Neutrophil (primary cell): ENCODE results near the gene PHC3.
"Not testable (repeated sequence)": the region's sequence is repeated elsewhere in the genome, so short reads cannot be mapped to it uniquely, and the experiment has no call there.

Experiments
- H3K27ac ChIP-seq: fragments of 200-600 bp; sonication (generic); 2 replicates; pipeline ENCODE4 v1.5.1; 2016; ENCODE audit warnings: mild to moderate bottlenecking, moderate library complexity
- H3K27me3 ChIP-seq: fragments of 200-600 bp; sonication (generic); 2 replicates; pipeline ENCODE4 v1.6.0; 2016; ENCODE audit warnings: mild to moderate bottlenecking
- H3K36me3 ChIP-seq: fragments of 200-600 bp; sonication (generic); 2 replicates; pipeline ENCODE4 v1.5.1; 2017
- H3K4me1 ChIP-seq, 2 experiments: fragments of 200-600 bp in 1 of 2; sonication (generic) in 1 of 2; 1 replicate in 1 of 2; 2 replicates in 1 of 2; pipeline versions ENCODE4 v1.5.1 to v1.6.1; 2013 to 2016; ENCODE audit warnings: low read depth in 1 of 2, low read length in 1 of 2, mild to moderate bottlenecking in 1 of 2, moderate library complexity in 1 of 2; ENCODE audit not compliant: control insufficient read depth in 1 of 2, insufficient read depth in 1 of 2
- H3K4me3 ChIP-seq, 2 experiments: fragments of 200-600 bp in 1 of 2; sonication (generic) in 1 of 2; 1 replicate in 1 of 2; 2 replicates in 1 of 2; pipeline ENCODE4 v1.5.1; 2013 to 2016; ENCODE audit warnings: low read depth in 1 of 2, low read length in 1 of 2, mild to moderate bottlenecking in 1 of 2, moderate library complexity in 1 of 2
- H3K9me3 ChIP-seq: fragments of 200-600 bp; sonication (generic); 2 replicates; pipeline ENCODE4 v1.5.1; 2016
- CTCF ChIP-seq: fragments of 200-600 bp; sonication (generic); IDR thresholded peaks from 2 replicates; pipeline ENCODE4 v1.5.1; 2016; ENCODE audit warnings: antibody characterized with exemption

PHC3 gene

GRCh38 chr3:170207717-170208116 lies 26.2 kb upstream of the PHC3 start:
- H3K36me3 ChIP-seq = no peaks in the 10 kb centered on the region
- no peaks in the 10 kb centered on the region for H3K9me3 ChIP-seq
- no peak overlapping the region for H3K4me3 ChIP-seq
- H3K27ac ChIP-seq = no peak overlapping the region
- H3K27me3 ChIP-seq = no peaks in the 10 kb centered on the region
- no peak for TF ChIP-seq CTCF
- peaks cover 0 to 9% of the 10 kb centered on the region in 2 experiments for H3K4me1 ChIP-seq

- H3K27me3 ChIP-seq, H3K4me1 ChIP-seq, H3K4me3 ChIP-seq, H3K9me3 ChIP-seq, H3K36me3 ChIP-seq, H3K27ac ChIP-seq: not testable (repeated sequence)
These were observed 24.7 kb upstream of the PHC3 start for GRCh38 chr3:170206164-170206762.

GRCh38 chr3:170205302-170205701 lies 23.8 kb upstream of the PHC3 start:
- TF ChIP-seq CTCF = no peak
- H3K9me3 ChIP-seq = no peaks in the 10 kb centered on the region
- no peak overlapping the region for H3K4me3 ChIP-seq
- H3K27me3 ChIP-seq = no peaks in the 10 kb centered on the region
- H3K4me1 ChIP-seq = peaks cover 0 to 9% of the 10 kb centered on the region in 2 experiments
- H3K27ac ChIP-seq = no peak overlapping the region
- no peaks in the 10 kb centered on the region for H3K36me3 ChIP-seq

- H3K27me3 ChIP-seq = no peaks in the 10 kb centered on the region
- no peak overlapping the region for H3K4me3 ChIP-seq
- TF ChIP-seq CTCF = no peak
- H3K4me1 ChIP-seq = peaks cover 0 to 9% of the 10 kb centered on the region in 2 experiments
- no peaks in the 10 kb centered on the region for H3K36me3 ChIP-seq
- H3K9me3 ChIP-seq = no peaks in the 10 kb centered on the region
- H3K27ac ChIP-seq = no peak overlapping the region
These were observed 23.0 kb upstream of the PHC3 start for GRCh38 chr3:170204509-170204908.

- H3K4me3 ChIP-seq = no peak overlapping the region
- peaks cover 0 to 9% of the 10 kb centered on the region in 2 experiments for H3K4me1 ChIP-seq
- no peaks in the 10 kb centered on the region for H3K27me3 ChIP-seq
- H3K9me3 ChIP-seq = no peaks in the 10 kb centered on the region
- no peak for TF ChIP-seq CTCF
- H3K27ac ChIP-seq = no peak overlapping the region
- no peaks in the 10 kb centered on the region for H3K36me3 ChIP-seq
These were observed 22.5 kb upstream of the PHC3 start for GRCh38 chr3:170204023-170204472.

GRCh38 chr3:170203457-170203856 lies 21.9 kb upstream of the PHC3 start:
- H3K4me1 ChIP-seq = peaks cover 0 to 9% of the 10 kb centered on the region in 2 experiments
- no peak overlapping the region for H3K4me3 ChIP-seq
- no peak for TF ChIP-seq CTCF
- no peaks in the 10 kb centered on the region for H3K9me3 ChIP-seq
- H3K27ac ChIP-seq = no peak overlapping the region
- H3K36me3 ChIP-seq = no peaks in the 10 kb centered on the region
- no peaks in the 10 kb centered on the region for H3K27me3 ChIP-seq
